Measurements from ENCODE around the gene KRT23. TPM values are rescaled to one million over a fixed set of nuclear protein-coding genes. Genes with fewer than 3 reads are reported as not detected.

The KRT23 gene
- total RNA-seq, 1 donor from 2014 or later = 0.60 TPM

DNA sequence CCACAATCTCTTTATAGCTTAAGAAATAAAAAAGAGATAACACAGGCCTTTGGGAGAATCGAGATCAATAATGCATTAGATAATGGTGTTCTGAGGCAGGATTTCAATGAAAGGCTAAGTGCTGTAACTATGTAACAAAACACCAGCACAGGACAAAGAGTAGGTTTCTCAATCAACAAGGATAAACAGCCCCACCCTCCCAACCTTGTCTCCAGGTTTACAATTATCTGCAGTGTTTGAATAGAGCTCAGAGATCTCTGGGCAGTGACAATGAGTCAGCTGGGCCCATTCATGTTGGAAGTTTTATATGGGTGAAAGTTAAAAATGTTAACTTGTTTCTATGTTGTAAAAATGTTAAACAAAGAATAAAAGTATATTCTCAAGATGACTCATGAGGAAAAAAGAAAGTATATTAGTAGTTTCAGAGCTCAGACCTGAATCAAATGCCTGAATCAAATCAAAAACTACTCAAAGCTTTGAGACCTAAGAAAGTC lies 35.4 kb downstream of the KRT23 start:
- H3K27me3 Mint-ChIP-seq (ENCODE audit: insufficient read depth, low read depth) = peaks cover 3% of the 10 kb centered on the region
- TF ChIP-seq EZH2 (IDR thresholded peaks at IDR 0.05) (no peak), EZH2phosphoT487 (IDR thresholded peaks at IDR 0.05) (no peak)
- TF ChIP-seq, protein P1, sequence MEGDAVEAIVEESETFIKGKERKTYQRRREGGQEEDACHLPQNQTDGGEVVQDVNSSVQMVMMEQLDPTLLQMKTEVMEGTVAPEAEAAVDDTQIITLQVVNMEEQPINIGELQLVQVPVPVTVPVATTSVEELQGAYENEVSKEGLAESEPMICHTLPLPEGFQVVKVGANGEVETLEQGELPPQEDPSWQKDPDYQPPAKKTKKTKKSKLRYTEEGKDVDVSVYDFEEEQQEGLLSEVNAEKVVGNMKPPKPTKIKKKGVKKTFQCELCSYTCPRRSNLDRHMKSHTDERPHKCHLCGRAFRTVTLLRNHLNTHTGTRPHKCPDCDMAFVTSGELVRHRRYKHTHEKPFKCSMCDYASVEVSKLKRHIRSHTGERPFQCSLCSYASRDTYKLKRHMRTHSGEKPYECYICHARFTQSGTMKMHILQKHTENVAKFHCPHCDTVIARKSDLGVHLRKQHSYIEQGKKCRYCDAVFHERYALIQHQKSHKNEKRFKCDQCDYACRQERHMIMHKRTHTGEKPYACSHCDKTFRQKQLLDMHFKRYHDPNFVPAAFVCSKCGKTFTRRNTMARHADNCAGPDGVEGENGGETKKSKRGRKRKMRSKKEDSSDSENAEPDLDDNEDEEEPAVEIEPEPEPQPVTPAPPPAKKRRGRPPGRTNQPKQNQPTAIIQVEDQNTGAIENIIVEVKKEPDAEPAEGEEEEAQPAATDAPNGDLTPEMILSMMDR (IDR thresholded peaks at IDR 0.05) = no peak
- Histone ChIP-seq H4K20me1 (ENCODE audit: low read depth) (no peaks in the 10 kb centered on the region), H2AFZ (replicated peaks) (no peak overlapping the region), H3K9me3 (ENCODE audit: low read depth) (no peaks in the 10 kb centered on the region), H3K27ac (no peak overlapping the region), H3K27me3 (no peaks in the 10 kb centered on the region), H3K79me2 (ENCODE audit: low read depth) (no peaks in the 10 kb centered on the region), H3K4me3 (no peak overlapping the region), H3F3A (ENCODE audit: low read depth) (no peaks in the 10 kb centered on the region), H3K9ac (no peak overlapping the region), H3K4me2 (no peak overlapping the region), H3K36me3 (no peaks in the 10 kb centered on the region), H3K4me1 (no peaks in the 10 kb centered on the region)
- no peak overlapping the region for H3K27ac Mint-ChIP-seq
- DNase-seq (ENCODE audit: low spot score) = no peak
- no peak overlapping the region for H3K4me3 Mint-ChIP-seq
- H3K36me3 Mint-ChIP-seq = no peaks in the 10 kb centered on the region
- H3K4me1 Mint-ChIP-seq = no peaks in the 10 kb centered on the region
- H3K9me3 Mint-ChIP-seq = no peaks in the 10 kb centered on the region

GRCh38 chr17:40900809-40901356 lies 36.6 kb downstream of the KRT23 start:
- no peak overlapping the region for H3K27ac Mint-ChIP-seq
- Histone ChIP-seq H3K9me3 (ENCODE audit: low read depth) (no peaks in the 10 kb centered on the region), H3K4me1 (no peaks in the 10 kb centered on the region), H3K27ac (no peak overlapping the region), H3K27me3 (no peaks in the 10 kb centered on the region), H3K4me2 (no peak overlapping the region), H3K79me2 (ENCODE audit: low read depth) (no peaks in the 10 kb centered on the region), H3K4me3 (no peak overlapping the region), H3K9ac (no peak overlapping the region), H3K36me3 (no peaks in the 10 kb centered on the region), H2AFZ (replicated peaks) (no peak overlapping the region), H4K20me1 (ENCODE audit: low read depth) (no peaks in the 10 kb centered on the region), H3F3A (ENCODE audit: low read depth) (no peaks in the 10 kb centered on the region)
- TF ChIP-seq EZH2phosphoT487 (IDR thresholded peaks at IDR 0.05) = no peak
- TF ChIP-seq, protein P1 (IDR thresholded peaks at IDR 0.05) = no peak
- TF ChIP-seq EZH2 (IDR thresholded peaks at IDR 0.05) = no peak
- no peaks in the 10 kb centered on the region for H3K4me1 Mint-ChIP-seq
- no peaks in the 10 kb centered on the region for H3K36me3 Mint-ChIP-seq
- DNase-seq (ENCODE audit: low spot score) = no peak
- H3K9me3 Mint-ChIP-seq = no peaks in the 10 kb centered on the region
- H3K27me3 Mint-ChIP-seq (ENCODE audit: insufficient read depth, low read depth) = peaks cover 3% of the 10 kb centered on the region
- H3K4me3 Mint-ChIP-seq = no peak overlapping the region

DNA sequence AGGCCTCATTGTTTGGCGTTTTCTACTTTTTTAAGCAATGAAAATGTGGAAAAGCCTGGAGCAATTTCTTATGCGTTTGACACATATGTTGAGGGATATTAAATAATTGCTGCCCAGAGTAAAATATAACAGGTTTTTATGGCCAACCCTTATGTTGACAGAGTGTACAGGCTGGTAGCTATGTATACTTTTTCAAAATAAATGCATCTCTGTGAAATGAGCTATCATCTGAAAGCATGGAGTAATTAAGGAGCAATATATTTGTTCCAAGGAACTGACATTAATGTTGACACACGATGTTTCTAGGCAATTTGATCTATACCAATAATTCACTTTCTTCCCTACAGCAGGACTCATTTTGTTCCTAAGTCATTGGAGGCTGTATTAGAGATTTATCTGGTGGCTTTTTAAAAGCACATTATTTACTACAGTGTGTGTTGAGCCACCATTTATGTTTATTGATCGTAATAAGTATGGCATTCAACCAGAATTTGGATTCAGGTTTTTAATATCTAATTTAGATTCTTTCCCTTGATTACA lies 40.5 kb downstream of the KRT23 start:
- no peak overlapping the region for H3K27ac ChIP-seq
- no peak overlapping the region for H3K27ac Mint-ChIP-seq

More for the DNA sequence above, 40.5 kb downstream of the KRT23 start:
- Histone ChIP-seq H2AFZ (replicated peaks) (no peak overlapping the region), H3K4me2 (no peak overlapping the region), H4K20me1 (ENCODE audit: low read depth) (no peaks in the 10 kb centered on the region), H3K27me3 (no peaks in the 10 kb centered on the region), H3K36me3 (no peaks in the 10 kb centered on the region), H3K9ac (no peak overlapping the region), H3K4me1 (no peaks in the 10 kb centered on the region), H3F3A (ENCODE audit: low read depth) (no peaks in the 10 kb centered on the region), H3K9me3 (ENCODE audit: low read depth) (no peaks in the 10 kb centered on the region), H3K4me3 (no peak overlapping the region), H3K79me2 (ENCODE audit: low read depth) (no peaks in the 10 kb centered on the region)
- TF ChIP-seq, protein P1 (IDR thresholded peaks at IDR 0.05) = no peak
- TF ChIP-seq EZH2phosphoT487 (IDR thresholded peaks at IDR 0.05) (no peak), EZH2 (IDR thresholded peaks at IDR 0.05) (no peak)
- H3K27me3 Mint-ChIP-seq (ENCODE audit: insufficient read depth, low read depth) = peaks cover 7% of the 10 kb centered on the region
- no peaks in the 10 kb centered on the region for H3K4me1 Mint-ChIP-seq
- H3K9me3 Mint-ChIP-seq = no peaks in the 10 kb centered on the region
- H3K4me3 Mint-ChIP-seq = no peak overlapping the region
- no peaks in the 10 kb centered on the region for H3K36me3 Mint-ChIP-seq
- DNase-seq (ENCODE audit: low spot score) = no peak

All from neural progenitor cell (in vitro differentiated cells).